ENCODE data around the gene FAM180A.

Gene FAM180A

DNA sequence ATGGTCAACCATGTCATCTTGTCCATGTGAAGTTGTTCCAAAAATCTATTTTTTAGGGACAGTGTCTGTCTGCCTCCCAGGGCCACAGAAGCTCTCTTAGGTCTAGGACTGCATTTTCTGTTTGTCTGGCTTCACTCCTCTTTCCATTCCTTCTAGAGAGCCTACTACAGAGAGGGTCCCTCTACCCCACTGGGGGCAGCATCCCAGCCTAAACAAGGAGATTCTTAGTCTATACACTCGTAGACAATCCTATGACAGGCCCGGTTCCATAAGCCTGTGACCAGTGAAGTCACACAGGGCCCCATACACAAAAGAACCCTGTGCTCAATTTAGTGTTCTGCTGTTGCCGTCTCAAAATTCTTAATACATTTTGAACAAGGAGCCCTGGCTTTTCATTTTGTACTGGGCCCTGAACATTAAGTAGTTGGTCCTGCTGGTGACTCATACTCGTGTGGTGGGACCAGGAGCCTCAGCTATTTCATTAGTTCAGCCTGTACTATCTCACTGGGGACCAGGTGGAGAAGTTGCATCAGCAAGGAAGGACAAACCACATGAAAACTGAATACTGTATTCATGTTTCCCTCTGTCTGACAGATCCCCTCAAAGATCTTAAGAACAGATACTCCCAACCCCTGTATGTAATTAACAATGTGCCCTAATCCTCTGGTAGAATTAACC is 23.5 kb upstream of the FAM180A start:
- H3K9ac ChIP-seq (ENCODE audit: low read length), result no peak overlapping the region
- peaks cover 21% of the 10 kb centered on the region; the same call in 1 of the 2 replicates for H3K4me1 ChIP-seq (ENCODE audit: control insufficient read depth, insufficient read depth, low read length)
- H3K27ac ChIP-seq (ENCODE audit: low read depth, low read length), result no peak overlapping the region
- no peaks in the 10 kb centered on the region for H3K27me3 ChIP-seq (ENCODE audit: control insufficient read depth, insufficient read depth, low read length)
- no peaks in the 10 kb centered on the region for H3K9me3 ChIP-seq (ENCODE audit: control insufficient read depth, insufficient read depth, low read depth, low read length)
- no peak overlapping the region for H3K4me3 ChIP-seq (ENCODE audit: low read depth, low read length)
- no peaks in the 10 kb centered on the region for H3K36me3 ChIP-seq (ENCODE audit: control insufficient read depth, insufficient read depth, low read length)

DNA sequence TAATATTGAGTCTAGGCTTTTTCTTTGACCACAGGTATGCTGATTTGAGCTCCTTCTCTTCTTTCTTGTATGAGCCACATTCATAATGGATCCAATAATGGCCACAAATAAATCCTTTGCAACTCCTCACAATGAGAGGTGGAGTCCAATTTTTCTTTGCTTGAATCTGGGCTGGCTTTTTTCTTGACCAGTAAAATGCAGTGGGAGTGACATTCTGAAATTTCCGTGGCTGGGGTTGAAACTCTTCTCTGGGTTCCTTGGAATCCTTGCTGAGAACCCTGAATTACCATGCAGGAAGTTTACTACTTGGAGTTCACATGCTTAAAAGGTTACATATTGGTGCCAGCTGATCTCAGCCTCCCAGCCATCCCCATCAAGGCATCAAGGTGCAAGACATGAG is 22.4 kb upstream of the FAM180A start:
- no peak overlapping the region for H3K9ac ChIP-seq (ENCODE audit: low read length)
- peaks cover 21% of the 10 kb centered on the region; the same call in 1 of the 2 replicates for H3K4me1 ChIP-seq (ENCODE audit: control insufficient read depth, insufficient read depth, low read length)
- no peak overlapping the region for H3K27ac ChIP-seq (ENCODE audit: low read depth, low read length)
- no peaks in the 10 kb centered on the region for H3K9me3 ChIP-seq (ENCODE audit: control insufficient read depth, insufficient read depth, low read depth, low read length)
- H3K36me3 ChIP-seq (ENCODE audit: control insufficient read depth, insufficient read depth, low read length), result no peaks in the 10 kb centered on the region
- H3K4me3 ChIP-seq (ENCODE audit: low read depth, low read length), result no peak overlapping the region
- no peaks in the 10 kb centered on the region for H3K27me3 ChIP-seq (ENCODE audit: control insufficient read depth, insufficient read depth, low read length)

DNA sequence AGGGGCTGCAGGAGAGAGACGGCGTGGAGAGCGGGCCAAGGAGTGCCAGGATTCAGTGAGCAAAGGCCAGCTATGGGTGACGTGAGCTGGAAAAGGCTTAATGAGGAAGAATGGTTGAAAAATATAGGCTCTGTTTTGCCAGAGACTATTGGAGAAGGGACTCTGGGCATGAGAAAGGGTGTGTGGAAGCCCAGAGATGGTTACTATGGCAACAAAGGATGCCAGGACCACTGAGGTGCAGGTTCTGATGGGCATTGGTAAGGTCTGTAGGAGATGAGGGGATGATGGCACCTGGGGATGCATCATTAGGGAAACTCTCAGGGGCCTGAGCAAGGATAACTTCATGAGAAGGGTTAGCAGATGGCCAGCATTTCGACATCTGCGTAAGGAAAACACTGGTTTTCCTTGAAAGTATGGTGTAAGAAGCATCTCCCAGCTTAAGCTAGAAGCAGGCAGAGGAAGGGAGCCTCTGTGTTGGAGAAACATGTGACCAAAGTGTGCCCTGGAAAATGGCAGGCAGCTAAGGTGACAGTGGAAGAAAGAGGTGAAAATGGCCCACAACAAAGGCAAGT is 21.6 kb upstream of the FAM180A start:
- Histone ChIP-seq H3K4me1 (ENCODE audit: control insufficient read depth, insufficient read depth, low read length) (peaks cover 25% of the 10 kb centered on the region), H3K4me3 (ENCODE audit: low read depth, low read length) (no peak overlapping the region), H3K27me3 (ENCODE audit: control insufficient read depth, insufficient read depth, low read length) (no peaks in the 10 kb centered on the region), H3K9me3 (ENCODE audit: control insufficient read depth, insufficient read depth, low read depth, low read length) (no peaks in the 10 kb centered on the region), H3K36me3 (ENCODE audit: control insufficient read depth, insufficient read depth, low read length) (no peaks in the 10 kb centered on the region), H3K27ac (ENCODE audit: low read depth, low read length) (no peak overlapping the region), H3K9ac (ENCODE audit: low read length) (no peak overlapping the region)

GRCh38 chr7:135769005-135769802 is 20.6 kb upstream of the FAM180A start:
- no peaks in the 10 kb centered on the region for H3K36me3 ChIP-seq (ENCODE audit: control insufficient read depth, insufficient read depth, low read length)
- H3K4me3 ChIP-seq (ENCODE audit: low read depth, low read length), result no peak overlapping the region
- H3K9me3 ChIP-seq (ENCODE audit: control insufficient read depth, insufficient read depth, low read depth, low read length), result no peaks in the 10 kb centered on the region
- H3K9ac ChIP-seq (ENCODE audit: low read length), result no peak overlapping the region
- H3K27me3 ChIP-seq (ENCODE audit: control insufficient read depth, insufficient read depth, low read length), result no peaks in the 10 kb centered on the region
- H3K4me1 ChIP-seq (ENCODE audit: control insufficient read depth, insufficient read depth, low read length), result peaks cover 25% of the 10 kb centered on the region
- no peak overlapping the region for H3K27ac ChIP-seq (ENCODE audit: low read depth, low read length)

GRCh38 chr7:135768467-135768866 is 19.9 kb upstream of the FAM180A start:
- Histone ChIP-seq H3K9me3 (ENCODE audit: control insufficient read depth, insufficient read depth, low read depth, low read length) (no peaks in the 10 kb centered on the region), H3K36me3 (ENCODE audit: control insufficient read depth, insufficient read depth, low read length) (no peaks in the 10 kb centered on the region), H3K27ac (ENCODE audit: low read depth, low read length) (no peak overlapping the region), H3K4me1 (ENCODE audit: control insufficient read depth, insufficient read depth, low read length) (peaks cover 20% of the 10 kb centered on the region), H3K4me3 (ENCODE audit: low read depth, low read length) (no peak overlapping the region), H3K27me3 (ENCODE audit: control insufficient read depth, insufficient read depth, low read length) (no peaks in the 10 kb centered on the region), H3K9ac (ENCODE audit: low read length) (no peak overlapping the region)

GRCh38 chr7:135768064-135768463 is 19.5 kb upstream of the FAM180A start:
- no peaks in the 10 kb centered on the region for H3K27me3 ChIP-seq (ENCODE audit: control insufficient read depth, insufficient read depth, low read length)
- H3K9me3 ChIP-seq (ENCODE audit: control insufficient read depth, insufficient read depth, low read depth, low read length), result no peaks in the 10 kb centered on the region
- H3K4me1 ChIP-seq (ENCODE audit: control insufficient read depth, insufficient read depth, low read length), result peaks cover 16% of the 10 kb centered on the region
- H3K36me3 ChIP-seq (ENCODE audit: control insufficient read depth, insufficient read depth, low read length), result no peaks in the 10 kb centered on the region
- no peak overlapping the region for H3K27ac ChIP-seq (ENCODE audit: low read depth, low read length)
- H3K4me3 ChIP-seq (ENCODE audit: low read depth, low read length), result no peak overlapping the region
- no peak overlapping the region for H3K9ac ChIP-seq (ENCODE audit: low read length)

DNA sequence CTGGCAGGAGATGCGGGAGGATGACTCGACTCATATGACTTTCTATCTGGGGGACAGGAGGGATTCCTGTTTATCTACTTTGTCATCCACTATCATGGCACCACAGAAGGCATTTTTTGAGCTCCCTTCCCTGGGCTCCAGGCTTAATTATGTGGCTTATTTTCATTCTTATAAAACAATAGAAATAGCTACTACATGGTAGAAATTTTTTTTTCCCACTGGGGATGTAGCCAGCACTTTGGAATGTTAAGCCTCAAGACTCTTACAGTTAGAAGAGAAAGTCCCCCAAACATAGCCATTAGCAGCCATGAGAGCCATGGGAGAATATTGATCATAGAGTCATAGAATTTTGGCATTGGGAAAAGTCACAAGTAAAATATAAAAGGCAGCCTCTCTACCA is 14.6 kb upstream of the FAM180A start:
- no peaks in the 10 kb centered on the region for H3K36me3 ChIP-seq (ENCODE audit: control insufficient read depth, insufficient read depth, low read length)

DNA sequence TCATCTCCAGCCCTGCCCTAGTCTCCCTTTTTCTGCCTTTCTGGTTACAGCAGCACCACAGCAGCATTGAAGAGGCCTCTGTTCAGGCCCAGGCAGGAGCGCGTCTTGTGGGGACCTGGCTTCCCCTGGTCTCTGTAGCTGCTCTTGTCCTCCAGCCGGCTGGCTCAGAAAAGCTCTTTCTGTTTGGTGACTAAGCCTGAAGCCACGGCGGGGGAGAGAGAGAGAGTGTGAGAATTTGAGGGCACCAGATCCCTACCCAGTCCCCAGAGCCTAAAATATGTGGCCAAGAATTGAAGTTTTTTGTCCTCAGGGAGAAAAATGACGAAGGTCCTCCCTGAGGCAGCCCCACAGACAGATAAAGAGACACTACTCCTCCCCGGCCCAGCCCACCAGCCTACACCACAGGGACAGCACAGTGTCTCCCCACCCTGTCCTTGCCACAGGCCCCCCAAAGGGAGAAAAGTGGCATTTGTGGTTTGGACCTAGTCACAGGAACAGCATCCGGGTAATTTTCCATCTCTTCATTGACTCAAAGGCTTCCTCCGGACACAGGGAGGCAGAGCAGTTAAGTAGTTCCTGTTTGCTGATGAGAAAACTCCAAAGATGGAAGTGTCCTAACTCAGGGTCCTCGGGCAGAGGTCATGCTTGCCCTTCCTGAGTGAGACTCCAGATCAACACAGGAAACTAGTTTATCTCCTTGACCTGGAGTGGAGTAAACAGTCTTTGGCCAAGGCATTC is 13.3 kb upstream of the FAM180A start:
- H3K27me3 ChIP-seq (ENCODE audit: control insufficient read depth, insufficient read depth, low read length), result no peaks in the 10 kb centered on the region
- no peak overlapping the region for H3K4me3 ChIP-seq (ENCODE audit: low read depth, low read length)
- H3K9me3 ChIP-seq (ENCODE audit: control insufficient read depth, insufficient read depth, low read depth, low read length), result peaks cover 4% of the 10 kb centered on the region; the same call in 1 of the 2 replicates
- no peak overlapping the region for H3K9ac ChIP-seq (ENCODE audit: low read length)
- H3K4me1 ChIP-seq (ENCODE audit: control insufficient read depth, insufficient read depth, low read length), result peaks cover 20% of the 10 kb centered on the region
- H3K27ac ChIP-seq (ENCODE audit: low read depth, low read length), result no peak overlapping the region
- H3K36me3 ChIP-seq (ENCODE audit: control insufficient read depth, insufficient read depth, low read length), result no peaks in the 10 kb centered on the region

More for the DNA sequence above, 14.6 kb upstream of the FAM180A start:
- H3K9me3 ChIP-seq (ENCODE audit: control insufficient read depth, insufficient read depth, low read depth, low read length), result no peaks in the 10 kb centered on the region
- H3K9ac ChIP-seq (ENCODE audit: low read length), result no peak overlapping the region
- H3K27ac ChIP-seq (ENCODE audit: low read depth, low read length), result no peak overlapping the region
- H3K4me3 ChIP-seq (ENCODE audit: low read depth, low read length), result no peak overlapping the region
- no peaks in the 10 kb centered on the region for H3K27me3 ChIP-seq (ENCODE audit: control insufficient read depth, insufficient read depth, low read length)
- H3K4me1 ChIP-seq (ENCODE audit: control insufficient read depth, insufficient read depth, low read length), result peaks cover 15% of the 10 kb centered on the region

- Histone ChIP-seq H3K4me3 (ENCODE audit: low read depth, low read length) (no peak overlapping the region), H3K36me3 (ENCODE audit: control insufficient read depth, insufficient read depth, low read length) (no peaks in the 10 kb centered on the region), H3K9me3 (ENCODE audit: control insufficient read depth, insufficient read depth, low read depth, low read length) (peaks cover 6% of the 10 kb centered on the region), H3K4me1 (ENCODE audit: control insufficient read depth, insufficient read depth, low read length) (peaks cover 16% of the 10 kb centered on the region), H3K27me3 (ENCODE audit: control insufficient read depth, insufficient read depth, low read length) (no peaks in the 10 kb centered on the region), H3K9ac (ENCODE audit: low read length) (no peak overlapping the region), H3K27ac (ENCODE audit: low read depth, low read length) (no peak overlapping the region)
These were observed 10.9 kb upstream of the FAM180A start for GRCh38 chr7:135759532-135759931.

DNA sequence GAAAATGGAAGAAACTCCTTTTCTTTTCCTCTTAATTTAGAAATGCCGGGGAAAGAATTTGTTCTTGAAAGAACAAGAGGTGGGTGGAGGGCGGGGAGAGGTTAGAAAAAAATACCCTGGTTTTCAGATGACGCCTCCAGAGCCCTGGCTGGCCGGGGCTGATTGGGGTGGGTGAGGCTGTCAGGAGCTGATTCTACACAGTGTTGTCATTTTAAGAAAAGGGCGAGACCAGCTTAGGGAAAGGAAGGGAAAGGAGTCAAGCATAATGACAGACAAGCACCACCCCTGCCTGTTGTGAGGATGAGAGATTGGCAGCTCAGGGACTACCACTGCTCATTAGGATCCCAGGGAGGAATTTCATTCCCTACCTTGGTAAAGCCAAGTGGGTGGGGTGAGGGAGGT is 9.9 kb upstream of the FAM180A start:
- Histone ChIP-seq H3K9me3 (ENCODE audit: control insufficient read depth, insufficient read depth, low read depth, low read length) (peaks cover 6% of the 10 kb centered on the region), H3K36me3 (ENCODE audit: control insufficient read depth, insufficient read depth, low read length) (no peaks in the 10 kb centered on the region), H3K4me1 (ENCODE audit: control insufficient read depth, insufficient read depth, low read length) (peaks cover 23% of the 10 kb centered on the region), H3K27ac (ENCODE audit: low read depth, low read length) (no peak overlapping the region), H3K4me3 (ENCODE audit: low read depth, low read length) (no peak overlapping the region), H3K9ac (ENCODE audit: low read length) (no peak overlapping the region), H3K27me3 (ENCODE audit: control insufficient read depth, insufficient read depth, low read length) (no peaks in the 10 kb centered on the region)

Data from HUES6 (cell line).